ENCODE results near the gene GALC.

- TF ChIP-seq CTCF (IDR thresholded peaks at IDR 0.05) (no peak), POLR2AphosphoS5 (IDR thresholded peaks at IDR 0.05) (no peak)
These were observed 30.7 kb upstream of the GALC start for GRCh38 chr14:88023658-88024187.
